DMS53 treated with DMSO at 0.1 percent for 48 hours (cell line): ENCODE results near the gene MSTO1.
"Not testable (repeated sequence)": the region's sequence is repeated elsewhere in the genome, so short reads cannot be mapped to it uniquely, and the experiment has no call there.

Source experiments
- DNase-seq: peaks from one replicate; lab custom pipeline; 2025; ENCODE audit not compliant: unreplicated experiment; lab: John Stamatoyannopoulos, UW

Gene MSTO1

GRCh38 chr1:155610257-155610647, 234 bp downstream of the MSTO1 start:
- DNase-seq, result not testable (repeated sequence)

GRCh38 chr1:155613226-155613625, 3.2 kb downstream of the MSTO1 start:
- not testable (repeated sequence) for DNase-seq

- DNase-seq, result no peak
These were observed 12.2 kb downstream of the MSTO1 start for GRCh38 chr1:155622191-155622590.

- no peak for DNase-seq
These were observed 13.3 kb downstream of the MSTO1 start for GRCh38 chr1:155623357-155623756.

- not testable (repeated sequence) for DNase-seq
These were observed 16.4 kb downstream of the MSTO1 start for GRCh38 chr1:155626428-155626827.

- no peak for DNase-seq
These were observed 26.6 kb downstream of the MSTO1 start for GRCh38 chr1:155636397-155637153.

GRCh38 chr1:155640367-155640766, 30.3 kb downstream of the MSTO1 start:
- DNase-seq, result no peak

GRCh38 chr1:155642559-155643180, 32.7 kb downstream of the MSTO1 start:
- DNase-seq, result not testable (repeated sequence)

GRCh38 chr1:155643230-155643629, 33.2 kb downstream of the MSTO1 start:
- no peak for DNase-seq

- DNase-seq, result no peak
These were observed 35.1 kb downstream of the MSTO1 start for GRCh38 chr1:155645034-155645598.

GRCh38 chr1:155645648-155646047, 35.6 kb downstream of the MSTO1 start:
- no peak for DNase-seq

GRCh38 chr1:155646307-155646706, 36.3 kb downstream of the MSTO1 start:
- no peak for DNase-seq

GRCh38 chr1:155648207-155649147, 38.5 kb downstream of the MSTO1 start:
- DNase-seq, result peak; percentile 65

- DNase-seq, result no peak
These were observed 39.7 kb downstream of the MSTO1 start for GRCh38 chr1:155649676-155650075.

- DNase-seq, result no peak
These were observed 40.3 kb downstream of the MSTO1 start for GRCh38 chr1:155650231-155650757.

- no peak for DNase-seq
These were observed 42.0 kb downstream of the MSTO1 start for GRCh38 chr1:155651861-155652661.

GRCh38 chr1:155652951-155653350, 42.9 kb downstream of the MSTO1 start:
- no peak for DNase-seq

GRCh38 chr1:155657463-155657862, 47.4 kb downstream of the MSTO1 start:
- DNase-seq, result no peak

GRCh38 chr1:155661239-155661638, 51.2 kb downstream of the MSTO1 start:
- DNase-seq, result not testable (repeated sequence)
